HFFc6 (cell line): ENCODE measurements around the gene FKBP1A. TPM values are rescaled to one million over a fixed set of nuclear protein-coding genes. Genes with fewer than 3 reads are reported as not detected.

Experiments used
- DNase-seq: peaks from one replicate; pipeline ENCODE4 v3.0.0-alpha.2; 2018
- H3K27ac Mint-ChIP-seq: 2 replicates; pipeline ENCODE4 v1.8.0; 2020; ENCODE audit warnings: mild to moderate bottlenecking, mixed read lengths
- H3K27me3 Mint-ChIP-seq: 2 replicates; pipeline ENCODE4 v1.8.0; 2021; ENCODE audit warnings: mild to moderate bottlenecking, moderate library complexity, mixed read lengths; ENCODE audit not compliant: insufficient read depth
- H3K36me3 Mint-ChIP-seq: 2 replicates; pipeline ENCODE4 v1.8.0; 2021; ENCODE audit warnings: low read depth, mixed read lengths
- H3K4me1 Mint-ChIP-seq: 2 replicates; pipeline ENCODE4 v1.8.0; 2020; ENCODE audit warnings: low read depth, mixed read lengths
- H3K4me3 Mint-ChIP-seq: 2 replicates; pipeline ENCODE4 v1.8.0; 2020; ENCODE audit warnings: mild to moderate bottlenecking, moderate library complexity, mixed read lengths
- H3K9me3 Mint-ChIP-seq: 2 replicates; pipeline ENCODE4 v1.8.0; 2020; ENCODE audit warnings: mild to moderate bottlenecking, mixed read lengths
- total RNA-seq, 6 experiments: library from RNA; stranded (reverse); fragmentation: NEBNext Ultra II Directional; extraction: Animal tissue kit (Norgen Biotek cat#: 25700); gene quantifications; 2 replicates in 1 of 6; 3 replicates in 5 of 6; pipeline ENCODE4 v1.2.3, GENCODE V29; 2021
- TF ChIP-seq, protein P1 (sequence below): fragments of 200-600 bp; sonication (generic); IDR thresholded peaks from 2 replicates; pipeline ENCODE4 v1.5.0; 2021; ENCODE audit warnings: antibody characterized with exemption, mild to moderate bottlenecking

The FKBP1A gene
- total RNA-seq, 6 experiments from 2014 or later, result 437 to 543 (median 491) TPM

DNA sequence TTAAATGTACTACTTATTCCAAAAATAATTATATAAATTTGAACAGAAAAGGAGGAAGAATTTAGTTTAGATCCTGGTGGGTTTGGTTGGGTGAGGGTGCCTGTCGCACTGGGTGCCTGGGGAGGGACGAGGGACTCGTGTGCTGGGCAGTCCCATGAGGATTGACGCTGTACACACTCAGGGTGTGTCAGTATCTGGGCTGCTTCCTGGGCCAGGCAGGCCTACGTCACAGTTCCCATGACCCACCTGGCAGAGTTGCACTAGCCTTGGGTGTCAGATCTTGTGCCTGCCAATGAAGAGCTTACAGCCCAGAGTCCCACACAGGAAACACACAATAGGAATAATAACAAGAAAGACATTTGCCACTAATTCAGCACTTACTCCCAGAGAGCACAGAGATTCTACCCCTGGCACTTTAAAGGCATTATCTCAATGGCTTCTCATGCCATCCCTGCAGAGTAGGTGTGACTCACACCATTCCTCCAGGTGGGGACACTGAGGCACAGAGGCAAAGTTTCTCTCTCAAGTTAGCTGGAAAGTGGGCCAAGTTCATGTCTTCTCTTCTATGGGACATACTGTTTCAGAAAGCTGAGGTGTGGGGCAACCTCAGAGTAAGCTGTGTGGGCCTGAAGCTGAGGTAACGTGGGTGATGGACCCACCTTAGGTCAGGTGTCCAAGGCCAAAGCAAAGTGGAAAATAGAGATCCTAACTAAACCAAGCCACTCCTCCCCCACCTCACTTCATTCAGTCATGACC is 62.6 kb downstream of the FKBP1A start:
- no peaks in the 10 kb centered on the region for H3K27me3 Mint-ChIP-seq
- H3K36me3 Mint-ChIP-seq, result peaks cover 20% of the 10 kb centered on the region
- DNase-seq, result no peak
- H3K27ac Mint-ChIP-seq, result no peak overlapping the region
- no peaks in the 10 kb centered on the region for H3K9me3 Mint-ChIP-seq
- H3K4me1 Mint-ChIP-seq, result peaks cover 14% of the 10 kb centered on the region
- H3K4me3 Mint-ChIP-seq, result no peak overlapping the region
- TF ChIP-seq, protein P1, sequence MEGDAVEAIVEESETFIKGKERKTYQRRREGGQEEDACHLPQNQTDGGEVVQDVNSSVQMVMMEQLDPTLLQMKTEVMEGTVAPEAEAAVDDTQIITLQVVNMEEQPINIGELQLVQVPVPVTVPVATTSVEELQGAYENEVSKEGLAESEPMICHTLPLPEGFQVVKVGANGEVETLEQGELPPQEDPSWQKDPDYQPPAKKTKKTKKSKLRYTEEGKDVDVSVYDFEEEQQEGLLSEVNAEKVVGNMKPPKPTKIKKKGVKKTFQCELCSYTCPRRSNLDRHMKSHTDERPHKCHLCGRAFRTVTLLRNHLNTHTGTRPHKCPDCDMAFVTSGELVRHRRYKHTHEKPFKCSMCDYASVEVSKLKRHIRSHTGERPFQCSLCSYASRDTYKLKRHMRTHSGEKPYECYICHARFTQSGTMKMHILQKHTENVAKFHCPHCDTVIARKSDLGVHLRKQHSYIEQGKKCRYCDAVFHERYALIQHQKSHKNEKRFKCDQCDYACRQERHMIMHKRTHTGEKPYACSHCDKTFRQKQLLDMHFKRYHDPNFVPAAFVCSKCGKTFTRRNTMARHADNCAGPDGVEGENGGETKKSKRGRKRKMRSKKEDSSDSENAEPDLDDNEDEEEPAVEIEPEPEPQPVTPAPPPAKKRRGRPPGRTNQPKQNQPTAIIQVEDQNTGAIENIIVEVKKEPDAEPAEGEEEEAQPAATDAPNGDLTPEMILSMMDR, result no peak

DNA sequence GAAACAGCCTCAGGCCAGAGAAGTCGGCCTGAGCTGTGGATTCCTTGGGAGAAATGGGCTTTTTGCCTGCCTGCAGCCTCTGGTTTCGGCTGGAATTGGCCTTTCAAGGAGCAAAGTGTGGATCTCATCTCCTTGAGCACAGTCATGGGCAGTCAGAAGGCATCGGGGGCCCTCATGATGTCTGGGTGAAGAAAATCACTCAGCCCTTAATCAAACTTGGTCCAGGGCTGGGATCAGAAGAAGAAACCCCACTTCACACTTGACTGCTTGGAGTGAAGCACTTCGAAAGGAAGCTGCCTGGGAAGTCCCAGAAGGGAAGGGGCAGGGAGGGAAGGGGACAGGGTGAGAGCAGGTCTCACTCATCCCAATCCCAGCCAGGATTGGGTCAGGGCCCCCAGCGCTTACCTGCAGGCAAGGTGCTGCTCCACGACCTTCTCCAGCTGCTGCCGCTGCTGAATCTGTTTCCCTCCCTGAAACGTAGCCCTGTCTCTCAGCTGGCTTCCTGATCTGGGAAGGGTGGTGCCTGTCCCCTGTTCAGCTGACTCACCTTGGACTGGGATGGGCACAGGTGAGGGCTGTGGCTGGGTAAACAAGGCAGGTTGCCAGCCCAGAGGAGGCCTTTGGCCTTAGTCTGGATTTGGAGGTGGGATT is 64.0 kb downstream of the FKBP1A start, which contains the start of gene SDCBP2:
Gene SDCBP2, minus strand, starts transcription at position 460 of the 651 bp plus-strand sequence. CDS start 8,723 bp downstream, outside the sequence.
- peaks cover 2% of the 10 kb centered on the region; the same call in 1 of the 2 replicates for H3K27me3 Mint-ChIP-seq
- peak within 1 kb of the TSS; percentile 12; the same call in 1 of the 2 replicates for H3K27ac Mint-ChIP-seq
- H3K9me3 Mint-ChIP-seq, result no peaks in the 10 kb centered on the region
- H3K36me3 Mint-ChIP-seq, result peaks cover 18% of the 10 kb centered on the region
- H3K4me1 Mint-ChIP-seq, result peaks cover 14% of the 10 kb centered on the region
- DNase-seq, result no peak
- no peak within 1 kb of the TSS for H3K4me3 Mint-ChIP-seq
- TF ChIP-seq, protein P1, result no peak

DNA sequence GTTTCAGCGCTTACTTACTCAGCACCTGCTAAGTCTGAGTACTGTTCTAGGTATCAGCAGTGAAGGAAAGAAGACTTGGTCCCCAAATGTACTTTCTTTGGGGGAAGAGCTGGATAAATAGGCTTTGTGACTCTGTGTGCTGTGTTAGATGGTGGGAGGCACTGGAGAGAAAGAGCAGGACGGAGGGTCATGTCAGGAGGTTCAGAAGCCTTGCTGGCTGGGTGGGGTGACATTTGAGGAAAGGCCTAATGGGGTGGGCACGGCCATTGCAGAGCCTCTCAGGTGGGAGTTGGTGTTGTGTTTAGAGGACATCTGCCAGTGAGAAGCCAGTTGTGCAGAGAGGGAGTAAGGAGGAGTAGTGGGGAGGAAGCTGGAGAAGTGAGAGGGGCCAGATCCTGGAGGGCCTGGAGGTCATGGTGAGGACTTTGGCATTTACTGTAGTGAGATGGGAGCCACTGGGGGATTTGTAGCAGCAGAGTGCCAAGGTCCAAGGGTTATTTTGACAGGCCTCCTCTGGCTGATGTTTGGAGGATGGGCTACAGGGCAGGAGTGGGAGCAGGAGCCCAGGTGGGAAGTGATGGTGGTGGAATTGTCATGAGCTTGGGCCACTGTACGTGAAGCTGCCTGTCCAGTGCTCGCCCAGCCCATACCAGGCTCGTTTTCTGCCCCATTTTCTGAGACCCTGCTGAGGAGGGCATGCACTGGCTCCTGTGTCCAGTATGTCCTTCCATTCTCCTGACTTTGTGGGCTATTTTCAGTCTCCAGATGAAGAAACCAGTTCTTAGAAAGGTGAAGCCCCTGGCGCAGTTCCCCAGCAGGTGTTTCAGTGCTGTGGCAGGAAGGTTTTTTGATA is 64.8 kb downstream of the FKBP1A start:
- H3K36me3 Mint-ChIP-seq, result peaks cover 12% of the 10 kb centered on the region
- H3K27me3 Mint-ChIP-seq, result peaks cover 2% of the 10 kb centered on the region; the same call in 1 of the 2 replicates
- no peak overlapping the region for H3K27ac Mint-ChIP-seq
- no peak overlapping the region for H3K4me3 Mint-ChIP-seq
- DNase-seq, result no peak
- H3K9me3 Mint-ChIP-seq, result no peaks in the 10 kb centered on the region
- peaks cover 19% of the 10 kb centered on the region for H3K4me1 Mint-ChIP-seq
- TF ChIP-seq, protein P1, result no peak

DNA sequence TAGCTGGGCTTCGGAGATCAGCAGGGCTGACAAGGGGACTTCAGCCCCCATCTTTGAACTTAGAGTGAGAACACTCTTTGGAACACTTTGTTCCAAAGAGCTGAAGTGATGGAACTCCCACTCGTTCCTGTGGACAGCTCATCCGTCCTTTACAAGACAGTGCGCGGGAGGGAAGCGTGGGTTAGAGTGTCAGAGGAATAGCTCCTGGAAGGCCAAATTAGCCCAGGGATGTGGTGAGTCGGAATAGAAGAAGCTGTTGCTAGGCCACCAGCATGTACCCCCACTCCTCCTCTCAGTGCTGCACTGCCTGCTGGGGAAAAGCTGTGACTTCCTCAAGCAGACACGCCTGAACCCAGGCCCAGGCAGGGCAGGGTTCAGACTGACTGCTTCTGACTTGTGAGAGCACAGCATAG is 65.6 kb downstream of the FKBP1A start:
- peaks cover 21% of the 10 kb centered on the region for H3K4me1 Mint-ChIP-seq
- peaks cover 5% of the 10 kb centered on the region; the same call in 1 of the 2 replicates for H3K36me3 Mint-ChIP-seq
- TF ChIP-seq, protein P1, result no peak
- no peak overlapping the region for H3K27ac Mint-ChIP-seq
- DNase-seq, result peak; percentile 45
- H3K9me3 Mint-ChIP-seq, result no peaks in the 10 kb centered on the region
- H3K4me3 Mint-ChIP-seq, result no peak overlapping the region; the same call in 1 of the 2 replicates
- peaks cover 2% of the 10 kb centered on the region; the same call in 1 of the 2 replicates for H3K27me3 Mint-ChIP-seq
